HepG2 (cell line): ENCODE results near the gene RAB33B. TPM values are rescaled to one million over a fixed set of nuclear protein-coding genes. Genes with fewer than 3 reads are reported as not detected.

Source experiments
- ATAC-seq: fragments of 200-7000 bp; cut with Tn5 transposase; 3 replicates; pipeline ENCODE4 v1.9.1; 2020; ENCODE audit warnings: mild to moderate bottlenecking, moderate library complexity
- BruUV-seq: library from RNA; stranded (reverse); fragments of 400-500 nt; replicated peaks from 2 replicates; lab custom pipeline; 2021; lab: Mats Ljungman, UMichigan
- CTCF ChIA-PET: fragments of 300-600 bp; formaldehyde crosslinking; extraction: SDS; loops from one replicate; lab custom pipeline; 2021; ENCODE audit warnings: low total read pairs, inconsistent platforms, low intra/inter-chr PET ratio; lab: Yijun Ruan, JAX
- POLR2A ChIA-PET: fragments of 350-600 bp; sonication (Branson Sonifier 250); formaldehyde crosslinking; loops from one replicate; lab custom pipeline; 2020; ENCODE audit warnings: antibody characterized with exemption, inconsistent platforms; lab: Yijun Ruan, JAX
- DNase-seq: peaks from one replicate; pipeline ENCODE4 v3.0.0-alpha.2; 2015; ENCODE audit warnings: low spot score
- FAIRE-seq: peaks from 3 replicates; lab custom pipeline; 2011; peaks lifted over from hg19 to GRCh38; lab: Jason Lieb, UNC
- H2AFZ ChIP-seq: one replicate; pipeline ENCODE4 v1.6.1; 2011; ENCODE audit warnings: low read length, inconsistent platforms
- H3K27ac ChIP-seq: fragments of 300-600 bp; 3 replicates; pipeline ENCODE4 v1.8.0; 2011; ENCODE audit warnings: mixed run types, mild to moderate bottlenecking, mixed read lengths, low read length, inconsistent platforms; ENCODE audit not compliant: insufficient read depth; ENCODE audit errors: extremely low read length
- H3K27me3 ChIP-seq, 2 experiments: fragments of 200-600 bp in 1 of 2; 2 replicates in 1 of 2; 3 replicates in 1 of 2; pipeline versions ENCODE4 v1.6.0 to v1.8.0; 2011; ENCODE audit warnings: low read length in 2 of 2, mild to moderate bottlenecking in 2 of 2, moderate library complexity in 2 of 2, inconsistent platforms in 1 of 2; ENCODE audit not compliant: insufficient read depth in 2 of 2, control insufficient read depth in 1 of 2
- H3K36me3 ChIP-seq, 2 experiments: fragments of 200-600 bp in 1 of 2; replicated peaks in 1 of 2; 2 replicates in 1 of 2; 3 replicates in 1 of 2; pipeline versions ENCODE4 v1.5.1 to v1.8.0; 2011; ENCODE audit warnings: low read length in 2 of 2, inconsistent platforms in 1 of 2; ENCODE audit not compliant: insufficient read depth in 2 of 2, control insufficient read depth in 1 of 2
- H3K4me1 ChIP-seq: 2 replicates; pipeline ENCODE4 v1.5.1; 2012; ENCODE audit warnings: low read length, inconsistent platforms; ENCODE audit not compliant: insufficient read depth
- H3K4me2 ChIP-seq: 2 replicates; pipeline ENCODE4 v1.6.0; 2011; ENCODE audit warnings: low read depth, low read length, inconsistent platforms
- H3K4me3 ChIP-seq, 3 experiments: fragments of 200-600 bp in 1 of 3; sonication (generic), shearing (Covaris generic) in 1 of 3; replicated peaks in 1 of 3; 2 replicates each; pipeline ENCODE4 v1.5.1; 2011 to 2016; ENCODE audit warnings: low read length in 3 of 3, inconsistent platforms in 2 of 3, low read depth in 2 of 3, mild to moderate bottlenecking in 2 of 3, control low read depth in 1 of 3, mixed read lengths in 1 of 3; ENCODE audit not compliant: insufficient read depth in 1 of 3
- H3K79me2 ChIP-seq: one replicate; pipeline ENCODE4 v1.6.1; 2011; ENCODE audit warnings: low read length, inconsistent platforms; ENCODE audit not compliant: insufficient read depth
- H3K9ac ChIP-seq: 2 replicates; pipeline ENCODE4 v1.6.0; 2011; ENCODE audit warnings: mild to moderate bottlenecking, low read depth, low read length, inconsistent platforms; ENCODE audit not compliant: insufficient read depth
- H3K9me3 ChIP-seq: 2 replicates; pipeline ENCODE4 v1.5.1; 2012; ENCODE audit warnings: mild to moderate bottlenecking, low read length
- H4K20me1 ChIP-seq: 2 replicates; pipeline ENCODE4 v1.6.0; 2011; ENCODE audit warnings: inconsistent platforms, mild to moderate bottlenecking, low read length, moderate library complexity; ENCODE audit not compliant: insufficient read depth
- ADNP ChIP-seq: sonication (generic); formaldehyde crosslinking; IDR thresholded peaks from 2 replicates; pipeline ENCODE4 v1.4.0; 2020; ENCODE audit warnings: missing genetic modification reagents
- AGO1 ChIP-seq: fragments of 200-400 bp; formaldehyde crosslinking; IDR thresholded peaks from 2 replicates; pipeline ENCODE4 v1.6.1; 2017; ENCODE audit warnings: mild to moderate bottlenecking, low read depth, low read length, moderate library complexity; ENCODE audit not compliant: poor library complexity, severe bottlenecking
- ELF1 ChIP-seq: sonication (generic); formaldehyde crosslinking; IDR thresholded peaks from 2 replicates; pipeline ENCODE4 v1.4.0; 2020; ENCODE audit warnings: missing genetic modification reagents
- HDAC1 ChIP-seq: sonication (generic); formaldehyde crosslinking; IDR thresholded peaks from 2 replicates; pipeline ENCODE4 v1.5.1; 2020; ENCODE audit warnings: mild to moderate bottlenecking, missing genetic modification reagents
- RBAK ChIP-seq: sonication (generic); formaldehyde crosslinking; IDR thresholded peaks from 2 replicates; pipeline ENCODE4 v1.5.1; 2020; ENCODE audit warnings: mild to moderate bottlenecking, missing genetic modification reagents
- STAG1 ChIP-seq: sonication (generic); formaldehyde crosslinking; IDR thresholded peaks from 2 replicates; pipeline ENCODE4 v1.4.0; 2020; ENCODE audit warnings: missing genetic modification reagents
- ZNF451 ChIP-seq: sonication (generic); formaldehyde crosslinking; IDR thresholded peaks from 2 replicates; pipeline ENCODE4 v1.5.0; 2020; ENCODE audit warnings: mild to moderate bottlenecking, missing genetic modification reagents
- WGBS: methylation state at CpG from one replicate; pipeline ENCODE4 v1.1.6; 2017; ENCODE audit warnings: low lambda C conversion rate; 5-methylcytosine and 5-hydroxymethylcytosine counted together
- in situ Hi-C: cut with HindIII; loops from 2 replicates; pipeline ENCODE4 v1.10.0; 2017; ENCODE audit warnings: low pct_unique_long_range_greater_than_20kb; ENCODE audit not compliant: extremely low pct_ligation_motif_present
- intact Hi-C: fragments of 100-400 bp; cut with micrococcal nuclease; formaldehyde crosslinking; loops from one replicate; pipeline ENCODE4 v1.10.0; 2022; ENCODE audit not compliant: unreplicated experiment
- polyA plus RNA-seq, 8 experiments: library from polyadenylated mRNA; depleted of rRNA in 3 of 8; stranded (reverse) in 7 of 8; unstranded in 1 of 8; fragments of >200 nt; fragmentation: Illumina TruSeq in 4 of 8; extraction: Trizol in 4 of 8; gene quantifications; 2 replicates each; pipeline versions ENCODE4 v1.2.1 to v1.2.3, GENCODE V29; 2011 to 2016; ENCODE audit warnings: low read depth in 4 of 8, missing spikeins in 1 of 8, mixed read lengths in 1 of 8; ENCODE audit not compliant: insufficient read depth in 1 of 8
- total RNA-seq, 5 experiments: library from RNA; depleted of rRNA; stranded (reverse); fragments of >200 nt; fragmentation: Illumina TruSeq; extraction: Trizol; gene quantifications; 2 replicates each; pipeline ENCODE4 v1.2.3, GENCODE V29; 2016; ENCODE audit warnings: low read depth in 1 of 5
- TF ChIP-seq, protein P1 (sequence below): IDR thresholded peaks from 2 replicates; pipeline ENCODE4 v1.6.1; 2018; ENCODE audit warnings: missing genetic modification reagents
- TF ChIP-seq, protein P2 (sequence below): sonication (generic); formaldehyde crosslinking; conservative IDR thresholded peaks from 2 replicates; pipeline ENCODE4 v1.8.1; 2023; ENCODE audit warnings: missing genetic modification reagents

The RAB33B gene
- total and polyA plus RNA-seq, 2 of the 13 experiments (the other 11 are each of a cell fraction or from before 2014, with no cell fraction given), result 7.6 to 8.1 TPM

DNA sequence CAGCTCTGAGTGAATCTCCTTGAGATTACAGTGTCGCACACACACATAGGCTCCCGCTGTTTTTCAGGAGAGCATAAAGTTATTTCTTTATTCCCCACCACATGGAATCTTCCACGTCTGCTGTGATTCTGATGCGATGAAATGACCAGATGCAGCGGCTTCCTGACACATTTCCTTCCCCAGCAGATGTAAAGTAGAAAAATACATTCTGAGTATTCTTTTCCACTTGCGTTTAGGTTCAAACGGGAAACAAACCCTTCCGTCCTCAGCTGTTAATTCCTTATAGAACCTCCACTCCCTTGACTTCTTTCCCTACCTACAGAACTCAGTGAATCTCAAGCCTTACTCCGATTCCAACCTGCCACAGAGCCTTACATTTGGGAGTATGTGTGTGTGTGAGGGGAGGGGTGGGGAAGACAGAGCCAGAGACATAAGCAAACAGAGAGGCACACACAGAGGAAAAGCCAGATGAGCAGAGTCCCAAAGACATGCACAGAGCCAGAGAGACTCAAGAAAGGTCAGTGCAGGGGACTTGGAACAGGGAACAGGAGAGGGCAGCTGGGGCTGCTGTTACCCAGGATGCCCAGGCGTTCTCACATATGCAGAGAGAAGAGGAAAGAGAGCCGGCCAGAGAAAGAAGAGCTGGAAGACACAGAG, 54.8 kb downstream of the RAB33B start:
- ChIA-PET CTCF (no interaction called here), POLR2A (no interaction called here)
- Histone ChIP-seq H3K27ac (no peak overlapping the region), H3K4me2 (no peak overlapping the region), H3K9me3 (no peaks in the 10 kb centered on the region), H3K4me1 (no peaks in the 10 kb centered on the region), H3K36me3 (no peaks in the 10 kb centered on the region), H2AFZ (no peak overlapping the region), H3K27me3 (no peaks in the 10 kb centered on the region; a peak in 1 of 5 replicates), H3K79me2 (no peaks in the 10 kb centered on the region), H3K9ac (no peak overlapping the region), H4K20me1 (no peaks in the 10 kb centered on the region), H3K4me3 (no peak overlapping the region)
- DNase-seq (no peak), FAIRE-seq (no peak), ATAC-seq (peak; percentile 26; the same call in 1 of the 3 replicates)
- 78% methylated on average over 11 of the region's 11 CpGs for WGBS
- in situ Hi-C loops, result loop anchor here (10.0 kb wide), 1 partner anchor 94 kb away; no protein-coding TSS in a partner anchor
- BruUV-seq, result no TSS peak
- intact Hi-C loops, result loop anchor here (1.0 kb wide), 1 partner anchor 92 kb away; no protein-coding TSS in a partner anchor
- TF ChIP-seq RBAK (CRISPR knock-in tag) (no peak), ADNP (no peak), ZNF451 (CRISPR knock-in tag) (no peak)
- TF ChIP-seq, protein P1, sequence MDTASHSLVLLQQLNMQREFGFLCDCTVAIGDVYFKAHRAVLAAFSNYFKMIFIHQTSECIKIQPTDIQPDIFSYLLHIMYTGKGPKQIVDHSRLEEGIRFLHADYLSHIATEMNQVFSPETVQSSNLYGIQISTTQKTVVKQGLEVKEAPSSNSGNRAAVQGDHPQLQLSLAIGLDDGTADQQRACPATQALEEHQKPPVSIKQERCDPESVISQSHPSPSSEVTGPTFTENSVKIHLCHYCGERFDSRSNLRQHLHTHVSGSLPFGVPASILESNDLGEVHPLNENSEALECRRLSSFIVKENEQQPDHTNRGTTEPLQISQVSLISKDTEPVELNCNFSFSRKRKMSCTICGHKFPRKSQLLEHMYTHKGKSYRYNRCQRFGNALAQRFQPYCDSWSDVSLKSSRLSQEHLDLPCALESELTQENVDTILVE (CRISPR knock-in tag), result no peak

DNA sequence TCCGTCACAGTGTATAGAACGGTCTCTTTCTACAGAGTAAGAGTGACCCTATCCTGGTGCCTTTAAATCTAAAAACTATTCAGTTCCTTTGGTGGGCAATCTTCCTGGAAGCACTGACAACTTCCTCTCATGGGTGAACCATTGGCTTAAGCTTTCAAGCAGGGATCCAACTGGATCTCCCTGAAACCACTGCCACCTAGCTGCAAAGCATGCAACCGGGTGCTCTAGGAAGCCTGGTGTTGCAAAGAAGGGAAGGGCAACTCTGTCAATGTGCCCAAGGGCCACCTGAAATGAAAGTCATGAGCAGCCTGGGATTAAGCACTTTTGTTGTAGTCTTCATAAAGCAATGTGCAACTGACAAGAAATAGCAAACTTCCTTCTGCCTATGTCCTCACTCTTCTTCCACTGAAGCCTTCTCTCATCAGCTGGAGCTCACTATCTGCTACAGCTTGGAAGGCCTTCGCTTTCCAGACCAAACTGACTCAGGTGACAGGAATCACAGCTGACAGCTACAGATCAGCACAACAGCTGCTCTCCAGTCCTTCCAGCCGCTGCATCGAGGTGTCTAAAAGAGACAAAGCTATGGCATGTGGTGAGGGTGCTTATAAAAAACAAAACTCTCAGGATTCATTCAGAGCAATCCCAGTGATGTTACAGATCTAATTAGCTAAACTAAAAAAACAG, 55.9 kb downstream of the RAB33B start:
- intact Hi-C loops, result loop anchor here (1.0 kb wide), 1 partner anchor 94 kb away; no protein-coding TSS in a partner anchor
- H3K4me1 ChIP-seq, result no peaks in the 10 kb centered on the region
- WGBS, result 73% methylated on average over 5 of the region's 6 CpGs
- in situ Hi-C loops, result loop anchor here (10.0 kb wide), 1 partner anchor 95 kb away; no protein-coding TSS in a partner anchor
- ChIA-PET POLR2A (no interaction called here), CTCF (interaction anchor here (0.7 to 1.0 kb wide), 3 partner anchors 12 to 94 kb away, joined by 3 to 5 read pairs (median 3); partner anchors contain the start of gene RAB33B)
- H3K9ac ChIP-seq, result no peak overlapping the region
- no peak overlapping the region for H3K4me2 ChIP-seq
- H3K27me3 ChIP-seq, result no peaks in the 10 kb centered on the region
- ATAC-seq, result peak; percentile 98
- peak; percentile 53 for DNase-seq
- no peak overlapping the region for H3K4me3 ChIP-seq
- no peak overlapping the region for H2AFZ ChIP-seq
- H3K27ac ChIP-seq, result no peak overlapping the region
- FAIRE-seq, result peak; percentile 90
- no peaks in the 10 kb centered on the region for H4K20me1 ChIP-seq
- no TSS peak for BruUV-seq
- H3K79me2 ChIP-seq, result no peaks in the 10 kb centered on the region
- no peaks in the 10 kb centered on the region for H3K36me3 ChIP-seq
- no peaks in the 10 kb centered on the region for H3K9me3 ChIP-seq
- TF ChIP-seq ELF1 (CRISPR knock-in tag), result 0 out of 2 replicates have a peak, but pooled peaks have one; percentile 28
- TF ChIP-seq, protein P2, sequence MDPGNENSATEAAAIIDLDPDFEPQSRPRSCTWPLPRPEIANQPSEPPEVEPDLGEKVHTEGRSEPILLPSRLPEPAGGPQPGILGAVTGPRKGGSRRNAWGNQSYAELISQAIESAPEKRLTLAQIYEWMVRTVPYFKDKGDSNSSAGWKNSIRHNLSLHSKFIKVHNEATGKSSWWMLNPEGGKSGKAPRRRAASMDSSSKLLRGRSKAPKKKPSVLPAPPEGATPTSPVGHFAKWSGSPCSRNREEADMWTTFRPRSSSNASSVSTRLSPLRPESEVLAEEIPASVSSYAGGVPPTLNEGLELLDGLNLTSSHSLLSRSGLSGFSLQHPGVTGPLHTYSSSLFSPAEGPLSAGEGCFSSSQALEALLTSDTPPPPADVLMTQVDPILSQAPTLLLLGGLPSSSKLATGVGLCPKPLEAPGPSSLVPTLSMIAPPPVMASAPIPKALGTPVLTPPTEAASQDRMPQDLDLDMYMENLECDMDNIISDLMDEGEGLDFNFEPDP (CRISPR knock-in tag), result no peak
- TF ChIP-seq AGO1, result no peak
- no peak for TF ChIP-seq HDAC1 (CRISPR knock-in tag)
- TF ChIP-seq STAG1 (CRISPR knock-in tag), result peak; percentile 77
